ENCODE measurements around the gene KLF12. TPM values are rescaled to one million over a fixed set of nuclear protein-coding genes. Genes with fewer than 3 reads are reported as not detected.

The KLF12 gene
- polyA plus RNA-seq, 3 donors = 0.04 to 1.3 (median 0.38) TPM

DNA sequence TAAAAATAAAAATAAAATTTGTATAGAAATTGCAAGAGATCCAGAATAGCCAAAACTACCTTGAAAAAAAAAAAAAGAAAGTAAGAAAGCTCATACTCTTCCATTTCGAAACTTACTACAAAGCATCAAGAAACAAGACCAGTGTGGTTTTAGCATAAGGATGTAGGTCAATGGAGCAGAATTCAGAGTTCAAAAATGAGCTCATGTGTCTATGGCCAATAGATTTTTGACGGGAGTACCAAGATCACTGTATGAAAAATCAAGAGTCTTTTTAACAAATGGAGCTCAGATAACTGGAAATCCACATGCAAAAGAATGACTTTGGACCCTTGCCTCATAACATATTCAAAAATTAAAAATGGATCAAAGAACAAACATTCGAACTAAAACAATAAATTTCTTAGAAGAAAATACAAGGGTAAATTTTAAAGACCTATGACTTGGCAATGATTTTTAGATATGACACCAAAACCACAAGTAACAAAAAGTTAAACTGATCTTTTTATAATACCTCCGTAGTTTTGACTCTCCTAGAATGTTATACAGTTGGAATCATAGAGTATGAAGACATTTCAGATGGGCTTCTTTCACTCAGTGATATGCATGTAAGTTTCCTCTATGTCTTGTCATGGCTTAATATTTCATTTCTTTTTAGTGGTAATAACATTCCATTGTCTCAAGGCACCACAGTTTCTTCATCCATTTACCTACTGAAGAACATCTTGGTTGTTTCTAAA lies 43.2 kb downstream of the KLF12 start:
- no peaks in the 10 kb centered on the region for H3K4me1 ChIP-seq (ENCODE audit: control insufficient read depth in 1 of 2, insufficient read depth in 2 of 2, low read length in 2 of 2)
- Mint-ChIP-seq H3K4me3 (no peak overlapping the region), H3K36me3 (no peaks in the 10 kb centered on the region), H3K9me3 (peaks cover 0 to 4% (median 0%) of the 10 kb centered on the region in 7 donors), H3K27me3 (ENCODE audit: low read depth in 3 of 3) (no peaks in the 10 kb centered on the region), H3K27ac (no peak overlapping the region), H3K4me1 (no peaks in the 10 kb centered on the region)
- no peaks in the 10 kb centered on the region for H3K27me3 ChIP-seq (ENCODE audit: control insufficient read depth in 2 of 2, insufficient read depth in 2 of 2, low read length in 2 of 2)
- no peak overlapping the region for H2AFZ ChIP-seq (ENCODE audit: insufficient read depth, low read depth, low read length, poor library complexity, severe bottlenecking)
- H3K27ac ChIP-seq (ENCODE audit: low read depth in 1 of 2, low read length in 2 of 2) = no peak overlapping the region
- H3K9me3 ChIP-seq (replicated peaks in 1 of 2; ENCODE audit: control insufficient read depth in 1 of 2, insufficient read depth in 1 of 2, low read length in 2 of 2) = no peaks in the 10 kb centered on the region
- no peak for DNase-seq
- H3K36me3 ChIP-seq (replicated peaks in 1 of 2; ENCODE audit: control insufficient read depth in 1 of 2, insufficient read depth in 2 of 2, low read length in 2 of 2) = no peaks in the 10 kb centered on the region
- no peak overlapping the region for H3K9ac ChIP-seq (ENCODE audit: insufficient read depth, low read length, poor library complexity, severe bottlenecking)
- WGBS (ENCODE audit: insufficient coverage) = 100% methylated on average over 1 of the region's 4 CpGs
- H4K20me1 ChIP-seq (ENCODE audit: insufficient read depth, low read length) = no peaks in the 10 kb centered on the region
- no peaks in the 10 kb centered on the region for H3K79me2 ChIP-seq (ENCODE audit: insufficient read depth, low read length)
- intact Hi-C loops (cut with micrococcal nuclease) = no loop called here
- H3K4me2 ChIP-seq (replicated peaks; ENCODE audit: extremely low read depth, low read length, poor library complexity, severe bottlenecking) = no peak overlapping the region
- no peak overlapping the region for H3K4me3 ChIP-seq (replicated peaks in 1 of 3; ENCODE audit: low read depth in 2 of 3, low read length in 3 of 3)
- TF ChIP-seq CTCF (IDR thresholded peaks at IDR 0.05) = no peak

DNA sequence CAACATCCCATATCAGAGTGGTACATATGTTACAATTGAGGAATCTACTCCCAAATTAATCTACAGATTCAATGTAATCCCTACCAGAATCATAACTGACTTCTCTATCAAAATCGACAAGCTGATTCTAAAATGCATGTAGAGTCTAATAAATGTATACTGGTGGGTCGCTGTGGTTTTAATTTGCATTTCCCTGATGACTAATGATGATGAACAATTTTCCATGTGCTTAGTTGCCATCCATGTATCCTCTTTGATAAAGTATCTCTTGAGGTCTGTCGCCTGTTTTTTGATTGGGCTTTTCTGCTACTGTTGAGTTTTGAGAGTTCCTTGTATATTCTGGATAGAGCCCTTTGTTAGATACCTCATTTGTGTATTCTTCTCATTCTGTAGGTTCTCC lies 43.8 kb downstream of the KLF12 start:
- no peak for TF ChIP-seq CTCF (IDR thresholded peaks at IDR 0.05)
- Histone ChIP-seq H3K9ac (ENCODE audit: insufficient read depth, low read length, poor library complexity, severe bottlenecking) (no peak overlapping the region), H3K9me3 (replicated peaks in 1 of 2; ENCODE audit: control insufficient read depth in 1 of 2, insufficient read depth in 1 of 2, low read length in 2 of 2) (no peaks in the 10 kb centered on the region), H3K27me3 (ENCODE audit: control insufficient read depth in 2 of 2, insufficient read depth in 2 of 2, low read length in 2 of 2) (no peaks in the 10 kb centered on the region), H2AFZ (ENCODE audit: insufficient read depth, low read depth, low read length, poor library complexity, severe bottlenecking) (no peak overlapping the region), H3K4me3 (replicated peaks in 1 of 3; ENCODE audit: low read depth in 2 of 3, low read length in 3 of 3) (no peak overlapping the region), H3K79me2 (ENCODE audit: insufficient read depth, low read length) (no peaks in the 10 kb centered on the region), H3K27ac (ENCODE audit: low read depth in 1 of 2, low read length in 2 of 2) (no peak overlapping the region), H3K36me3 (replicated peaks in 1 of 2; ENCODE audit: control insufficient read depth in 1 of 2, insufficient read depth in 2 of 2, low read length in 2 of 2) (no peaks in the 10 kb centered on the region), H4K20me1 (ENCODE audit: insufficient read depth, low read length) (no peaks in the 10 kb centered on the region), H3K4me2 (replicated peaks; ENCODE audit: extremely low read depth, low read length, poor library complexity, severe bottlenecking) (no peak overlapping the region), H3K4me1 (ENCODE audit: control insufficient read depth in 1 of 2, insufficient read depth in 2 of 2, low read length in 2 of 2) (no peaks in the 10 kb centered on the region)
- Mint-ChIP-seq H3K4me1 (no peaks in the 10 kb centered on the region), H3K4me3 (no peak overlapping the region), H3K36me3 (no peaks in the 10 kb centered on the region), H3K27ac (no peak overlapping the region), H3K9me3 (peaks cover 0 to 4% (median 0%) of the 10 kb centered on the region in 7 donors), H3K27me3 (ENCODE audit: low read depth in 3 of 3) (no peaks in the 10 kb centered on the region)
- WGBS (ENCODE audit: insufficient coverage) = no CpG with 5 or more reads among the region's 3 CpGs
- DNase-seq = no peak
- intact Hi-C loops (cut with micrococcal nuclease) = no loop called here

Measured in CD14-positive monocyte (primary cell).